Adrenal gland (tissue), 12 donors: ENCODE results near the gene NCKAP5. TPM values are rescaled to one million over a fixed set of nuclear protein-coding genes. Genes with fewer than 3 reads are reported as not detected.

Experiments
- DNase-seq, 7 donors: peaks; one replicate each; pipeline ENCODE4 v3.0.0-alpha.2; 2019 to 2020
- H3K27ac ChIP-seq, 5 donors: fragments of 200-600 bp; sonication (generic) in 4 of 5; 1 replicate in 3 of 5; 2 replicates in 2 of 5; pipeline versions ENCODE4 v1.5.1 to v1.8.0; 2016 to 2020; ENCODE audit warnings: mild to moderate bottlenecking in 1 of 5
- H3K27me3 ChIP-seq: fragments of 200-600 bp; 2 replicates; pipeline ENCODE4 v1.8.0; 2021
- H3K36me3 ChIP-seq, 2 donors: fragments of 200-600 bp; replicated peaks in 1 of 2; 1 replicate in 1 of 2; 2 replicates in 1 of 2; pipeline versions ENCODE4 v1.5.1 to v1.8.0; 2018 to 2022
- H3K4me1 ChIP-seq, 2 donors: fragments of 200-600 bp; replicated peaks in 1 of 2; 1 replicate in 1 of 2; 2 replicates in 1 of 2; pipeline versions ENCODE4 v1.5.1 to v1.8.0; 2018 to 2021
- H3K4me3 ChIP-seq, 4 donors: fragments of 200-600 bp; sonication (generic) in 3 of 4; one replicate each; pipeline ENCODE4 v1.5.1; 2016 to 2018
- H3K9me3 ChIP-seq, 3 donors: fragments of 200-600 bp; sonication (generic) in 1 of 3; replicated peaks in 1 of 3; 1 replicate in 2 of 3; 2 replicates in 1 of 3; pipeline versions ENCODE4 v1.5.1 to v1.8.0; 2016 to 2021
- CTCF ChIP-seq, 6 experiments: fragments of 450-650 bp in 4 of 6; fragments of 200-600 bp in 2 of 6; sonication (generic) in 1 of 6; IDR thresholded peaks; 1 replicate in 5 of 6; 2 replicates in 1 of 6; pipeline versions ENCODE4 v1.5.1 to v1.8.0; 2016 to 2021; ENCODE audit warnings: antibody characterized with exemption in 6 of 6, mild to moderate bottlenecking in 2 of 6, moderate library complexity in 1 of 6
- POLR2A ChIP-seq, 2 donors: fragments of 450-650 bp; IDR thresholded peaks; one replicate each; pipeline ENCODE4 v1.6.1; 2017; ENCODE audit warnings: antibody characterized with exemption in 2 of 2, mild to moderate bottlenecking in 2 of 2, moderate library complexity in 1 of 2
- WGBS, 4 donors: extraction: QIAGEN DNeasy Blood & Tissue Kit in 2 of 4; methylation state at CpG; one replicate each; pipeline versions ENCODE4 v1.1.5 to v1.1.7; 2013 to 2017; 5-methylcytosine and 5-hydroxymethylcytosine counted together
- intact Hi-C, 2 donors: fragments of 100-400 bp; cut with DNase I; formaldehyde crosslinking; loops; one replicate each; pipeline versions ENCODE4 v1.14.1 to v1.15.0; 2022 to 2023
- polyA plus RNA-seq, 3 donors: library from polyadenylated mRNA; stranded (reverse); fragments of 200-250 nt in 2 of 3; fragments of 350-450 nt in 1 of 3; fragmentation: Illumina TruSeq in 1 of 3; extraction: RNeasy Lipid Tissue Mini Kit (QIAGEN cat#74804) in 1 of 3; gene quantifications; one replicate each; pipeline ENCODE4 v1.2.3, GENCODE V29; 2013 to 2014
- total RNA-seq, 9 donors: library from RNA; depleted of rRNA in 4 of 9; stranded (reverse); fragments of >200 nt in 4 of 9; fragments of 120-200 nt in 1 of 9; fragmentation: NEBNext Ultra II Directional in 1 of 9; extraction: Animal tissue kit (Norgen Biotek cat#: 25700) in 1 of 9; gene quantifications; one replicate each; pipeline versions ENCODE4 v1.1.0 to v1.2.4, GENCODE V29; 2013 to 2023
- donor health status: healthy with polysubstance abuse.
- donor health status: Bipolar disorder and iron deficiency.
- donor health status: DM: yes; HTN: yes; CAD: no.
- donor health status: DM: no; HTN: no; CAD: no.
- donor health status: DM: no; HTN: no; CAD: no.
- donor health status: DM: yes; HTN: yes; CAD: no.

The NCKAP5 gene
- total and polyA plus RNA-seq, 12 donors: 0.06 to 3.1 (median 1.1) TPM

- H3K36me3 ChIP-seq: no peaks in the 10 kb centered on the region
- 89 to 100% (median 98%) methylated on average over 1 of the region's 1 CpG for whole genome bisulfite sequencing, 4 donors
- no peaks in the 10 kb centered on the region for H3K9me3 ChIP-seq
- H3K27ac ChIP-seq: no peak overlapping the region
- TF ChIP-seq POLR2A (IDR thresholded peaks at IDR 0.05) (no peak), CTCF (IDR thresholded peaks at IDR 0.05) (no peak)
- no peaks in the 10 kb centered on the region for H3K4me1 ChIP-seq
- intact Hi-C loops: no loop called here
- no peak overlapping the region for H3K4me3 ChIP-seq
- H3K27me3 ChIP-seq: no peaks in the 10 kb centered on the region
- no peak for DNase-seq
Observed at GRCh38 chr2:133123393-133123792, 444.9 kb downstream of the NCKAP5 start.

DNA sequence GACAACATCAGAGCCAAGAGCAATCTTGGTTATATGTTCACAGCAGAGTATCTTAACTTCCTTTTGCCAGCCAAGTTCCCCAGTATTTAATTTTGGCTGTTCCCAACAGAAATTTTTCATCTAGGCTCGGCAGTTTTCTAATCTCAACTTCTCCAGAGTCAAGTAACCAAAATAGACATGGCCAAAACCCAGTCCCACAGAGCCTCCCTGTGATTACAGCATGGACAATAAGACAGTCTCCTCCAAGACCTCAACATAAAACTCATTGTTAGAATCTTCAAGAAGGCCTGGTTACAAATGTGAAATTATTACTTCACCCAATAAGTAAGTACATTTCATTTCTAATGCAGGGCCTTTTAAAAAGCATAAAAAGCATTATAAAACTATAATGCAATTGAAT, 445.7 kb downstream of the NCKAP5 start:
- TF ChIP-seq POLR2A (IDR thresholded peaks at IDR 0.05) (no peak), CTCF (IDR thresholded peaks at IDR 0.05) (no peak)
- H3K4me3 ChIP-seq: no peak overlapping the region
- DNase-seq: no peak
- H3K27ac ChIP-seq: no peak overlapping the region
- H3K9me3 ChIP-seq: no peaks in the 10 kb centered on the region
- intact Hi-C loops: no loop called here
- H3K4me1 ChIP-seq: no peaks in the 10 kb centered on the region
- WGBS, 4 donors: 24 to 44% (median 37%) methylated on average over 1 of the region's 1 CpG
- H3K36me3 ChIP-seq: no peaks in the 10 kb centered on the region
- no peaks in the 10 kb centered on the region for H3K27me3 ChIP-seq

DNA sequence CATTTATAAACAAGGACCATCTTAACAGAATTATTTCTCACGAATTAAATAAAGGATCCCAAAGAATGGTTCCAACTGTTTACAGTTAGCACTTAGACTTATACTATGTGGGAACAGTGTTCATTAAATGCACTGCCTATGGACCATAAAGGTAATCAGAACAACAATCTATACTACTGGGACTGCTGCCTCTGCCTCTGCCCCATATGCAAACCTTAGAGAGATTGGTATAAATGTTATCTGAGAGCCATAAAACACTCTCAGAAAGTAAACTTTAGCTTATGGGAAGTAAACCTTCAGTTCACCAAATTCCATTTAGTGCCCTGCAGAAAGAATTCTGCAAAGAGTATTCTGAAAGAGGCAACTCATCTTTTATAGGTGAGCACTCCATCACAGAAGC, 448.0 kb downstream of the NCKAP5 start:
- Histone ChIP-seq H3K4me3 (no peak overlapping the region), H3K9me3 (no peaks in the 10 kb centered on the region), H3K36me3 (no peaks in the 10 kb centered on the region), H3K4me1 (no peaks in the 10 kb centered on the region), H3K27me3 (no peaks in the 10 kb centered on the region), H3K27ac (no peak overlapping the region)
- DNase-seq: no peak
- intact Hi-C loops: no loop called here
- no peak for TF ChIP-seq POLR2A (IDR thresholded peaks at IDR 0.05)
- no peak for TF ChIP-seq CTCF (IDR thresholded peaks at IDR 0.05)
- 45 to 70% (median 52%) methylated on average over 1 of the region's 1 CpG for WGBS, 4 donors

GRCh38 chr2:133110201-133110600, 458.1 kb downstream of the NCKAP5 start:
- intact Hi-C loops: no loop called here
- H3K4me3 ChIP-seq: no peak overlapping the region

More at GRCh38 chr2:133110201-133110600, 458.1 kb downstream of the NCKAP5 start:
- Histone ChIP-seq H3K9me3 (no peaks in the 10 kb centered on the region), H3K27me3 (no peaks in the 10 kb centered on the region), H3K4me1 (no peaks in the 10 kb centered on the region), H3K27ac (no peak overlapping the region), H3K36me3 (no peaks in the 10 kb centered on the region)
- TF ChIP-seq CTCF (IDR thresholded peaks at IDR 0.05) (no peak), POLR2A (IDR thresholded peaks at IDR 0.05) (no peak)
- DNase-seq: no peak
- 77 to 86% (median 80%) methylated on average over 4 of the region's 4 CpGs for WGBS, 4 donors
